ENCODE measurements around the gene ZNF516.

The ZNF516 gene

DNA sequence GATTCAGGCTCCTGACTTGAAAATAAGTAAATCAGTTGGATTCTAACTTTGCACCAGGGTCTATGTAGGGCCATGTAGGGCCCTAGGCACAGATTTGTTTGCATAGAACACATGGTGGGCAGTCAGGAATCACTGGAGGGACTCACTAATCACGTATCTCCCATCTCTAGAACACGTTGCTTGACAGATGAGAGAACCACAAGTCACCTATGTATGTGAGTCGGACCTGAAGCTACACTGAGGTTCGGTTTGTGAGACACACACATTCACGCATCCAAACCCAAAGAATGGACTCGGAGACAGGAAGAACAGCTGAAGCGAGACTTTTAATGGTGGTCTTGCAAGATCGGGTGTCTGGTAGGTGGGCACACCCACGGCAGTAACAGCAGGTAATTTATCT, 157.0 kb downstream of the ZNF516 start:
- DNase-seq (ENCODE audit: low read depth) = no peak

- no peak for DNase-seq (ENCODE audit: low read depth)
Measured at GRCh38 chr18:76335859-76336640, 159.0 kb downstream of the ZNF516 start.

DNA sequence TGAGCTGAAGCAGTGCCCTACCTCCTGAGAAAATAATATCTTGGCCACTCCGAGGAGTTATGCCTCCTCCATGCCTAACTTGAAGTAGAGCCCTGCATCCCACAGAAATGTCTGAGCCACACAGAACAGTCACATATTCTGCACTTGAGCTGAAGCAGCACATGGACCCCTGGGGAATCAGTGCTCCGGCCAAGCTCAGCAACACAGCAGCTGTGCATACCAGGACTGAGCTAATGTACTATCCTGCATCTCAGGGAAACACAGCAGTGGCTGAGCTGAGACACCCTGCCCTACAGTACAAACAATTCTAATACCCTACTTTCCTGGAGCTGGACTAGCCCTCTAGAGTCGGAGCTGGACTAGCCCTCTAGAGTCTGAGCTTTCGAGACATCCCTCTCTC, 166.9 kb downstream of the ZNF516 start:
- DNase-seq (ENCODE audit: low read depth) = no peak

DNA sequence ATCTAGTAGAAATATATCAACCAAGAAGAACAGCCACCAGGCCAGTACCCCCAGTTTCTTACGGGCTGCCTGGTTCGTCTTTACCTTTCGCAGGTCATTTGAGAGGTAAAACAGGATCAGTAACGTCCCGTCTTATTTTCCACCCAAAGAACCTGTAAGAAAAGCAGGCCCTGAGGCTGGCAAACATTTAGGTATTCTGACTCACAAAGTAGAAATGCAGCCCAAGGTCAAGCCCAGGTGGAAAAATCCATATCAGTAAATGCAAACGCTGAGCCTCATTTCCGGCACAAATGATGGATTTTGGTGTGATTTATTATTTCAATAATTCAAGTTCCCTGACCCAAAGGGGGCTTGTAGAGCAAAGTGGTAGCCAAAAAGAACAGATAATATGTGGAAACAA, 171.2 kb downstream of the ZNF516 start:
- no peak for DNase-seq (ENCODE audit: low read depth)

GRCh38 chr18:76322686-76323085, 172.4 kb downstream of the ZNF516 start:
- no peak for DNase-seq (ENCODE audit: low read depth)

DNA sequence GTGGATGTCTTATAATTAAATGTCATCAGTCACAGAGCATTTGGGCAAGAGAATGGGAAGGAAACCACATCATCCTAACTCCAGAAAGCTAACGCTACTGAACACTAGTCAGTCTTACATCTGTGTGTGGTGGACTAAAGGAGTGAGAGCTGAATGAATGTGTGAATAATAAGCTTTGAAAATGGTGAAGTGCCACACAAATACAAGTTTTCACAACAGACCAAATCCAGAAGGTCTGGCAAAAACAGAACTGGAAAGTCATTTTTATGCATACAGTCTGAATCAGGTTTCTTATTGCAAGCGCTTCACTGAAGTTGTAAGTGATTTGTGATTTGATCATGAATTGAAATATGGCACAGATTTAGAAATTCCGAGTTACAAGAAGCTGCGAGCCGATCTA, 175.7 kb downstream of the ZNF516 start:
- DNase-seq (ENCODE audit: low read depth) = no peak

- no peak for DNase-seq (ENCODE audit: low read depth)
Measured at GRCh38 chr18:76318607-76319006, 176.4 kb downstream of the ZNF516 start.

DNA sequence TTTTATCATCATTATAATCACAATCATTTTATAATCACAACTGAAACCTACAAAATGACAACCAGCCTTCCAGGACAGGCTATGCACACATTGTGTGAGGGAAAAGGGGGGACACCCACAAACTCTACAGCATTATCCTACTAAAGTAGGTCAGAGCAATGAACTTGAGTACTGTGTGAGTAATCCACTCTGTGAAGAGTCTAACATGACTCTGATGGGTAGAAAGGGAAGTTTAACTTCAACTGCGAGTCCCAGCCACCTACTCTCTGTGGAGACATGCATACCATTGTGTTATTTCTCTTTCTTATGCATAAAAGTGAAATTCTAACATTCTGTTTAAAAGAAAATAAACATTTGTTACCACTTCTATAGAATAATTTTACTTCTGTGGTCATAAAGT, 177.9 kb downstream of the ZNF516 start:
- DNase-seq (ENCODE audit: low read depth) = no peak

GRCh38 chr18:76315722-76316230, 179.3 kb downstream of the ZNF516 start:
- DNase-seq (ENCODE audit: low read depth) = no peak

DNA sequence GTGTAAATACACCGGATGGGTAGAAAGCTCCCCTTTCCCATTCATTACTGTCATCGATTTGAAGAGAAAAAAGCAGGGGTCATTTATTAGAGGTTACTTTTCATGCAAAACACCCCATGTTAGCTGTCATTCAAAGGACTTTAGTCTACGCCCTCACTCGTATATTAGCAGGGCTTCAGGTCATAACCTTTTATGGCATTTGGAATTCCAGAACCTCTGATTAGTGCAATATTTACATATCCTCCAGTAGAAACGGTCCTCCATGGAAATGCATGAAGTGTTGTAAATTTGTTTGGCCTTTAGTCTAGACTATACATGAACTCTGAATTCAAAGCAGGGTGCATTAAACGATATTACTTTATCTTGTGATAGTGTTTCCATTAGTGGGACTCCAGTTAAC, 180.5 kb downstream of the ZNF516 start:
- no peak for DNase-seq (ENCODE audit: low read depth)

DNA sequence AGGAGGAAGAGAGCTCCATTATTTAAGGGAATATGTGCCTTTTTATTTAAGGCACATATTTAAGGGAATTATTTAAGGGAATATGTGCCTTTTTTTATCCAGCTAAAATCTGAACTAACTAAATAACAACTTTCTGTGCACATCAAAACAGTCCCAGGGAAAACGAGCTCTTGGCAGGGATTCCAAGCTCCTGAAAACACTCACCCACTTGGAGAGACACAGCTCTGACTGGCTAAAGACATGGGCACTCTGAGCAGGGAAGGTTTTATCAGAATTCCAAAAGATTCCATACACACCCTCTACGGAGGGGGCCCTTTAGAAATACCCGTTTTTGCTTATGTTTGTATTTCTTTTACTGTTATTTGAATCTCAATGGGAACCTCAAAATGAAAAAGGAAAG, 181.0 kb downstream of the ZNF516 start:
- DNase-seq (ENCODE audit: low read depth) = no peak
